Right atrium auricular region (tissue), 2 donors: ENCODE data around the gene RSPO1. TPM values are rescaled to one million over a fixed set of nuclear protein-coding genes. Genes with fewer than 3 reads are reported as not detected.

Experiments
- DNase-seq: peaks from one replicate; pipeline ENCODE4 v3.0.0-alpha.2; 2019; ENCODE audit warnings: low spot score
- H3K27ac ChIP-seq, 2 donors: fragments of 200-600 bp; sonication (generic); 1 replicate in 1 of 2; 2 replicates in 1 of 2; pipeline ENCODE4 v1.5.1; 2016 to 2019
- H3K27me3 ChIP-seq, 2 donors: fragments of 200-600 bp; sonication (generic); one replicate each; pipeline versions ENCODE4 v1.5.1 to v1.6.0; 2017 to 2019
- H3K36me3 ChIP-seq: fragments of 200-600 bp; sonication (generic); one replicate; pipeline ENCODE4 v1.5.1; 2016
- H3K4me1 ChIP-seq, 2 donors: fragments of 200-600 bp; sonication (generic); one replicate each; pipeline versions ENCODE4 v1.5.1 to v1.6.0; 2017 to 2019
- H3K4me3 ChIP-seq, 2 donors: fragments of 200-600 bp; sonication (generic); 1 replicate in 1 of 2; 2 replicates in 1 of 2; pipeline ENCODE4 v1.5.1; 2017 to 2019; ENCODE audit warnings: mild to moderate bottlenecking in 1 of 2, moderate library complexity in 1 of 2
- H3K9me3 ChIP-seq, 2 donors: fragments of 200-600 bp; sonication (generic); one replicate each; pipeline ENCODE4 v1.5.1; 2019
- CTCF ChIP-seq, 2 donors: fragments of 200-600 bp; sonication (generic); IDR thresholded peaks; one replicate each; pipeline ENCODE4 v1.5.1; 2019; ENCODE audit warnings: antibody characterized with exemption in 2 of 2
- total RNA-seq, 2 donors: library from RNA; depleted of rRNA; stranded (reverse); fragments of >200 nt; gene quantifications; one replicate each; pipeline ENCODE4 v1.1.0, GENCODE V29; 2016

Gene RSPO1
- total RNA-seq, 2 donors from 2014 or later = 6.3 to 9.1 TPM

GRCh38 chr1:37602750-37603694 lies 31.7 kb downstream of the RSPO1 start:
- Histone ChIP-seq H3K27ac (no peak overlapping the region), H3K9me3 (no peaks in the 10 kb centered on the region), H3K4me1 (no peaks in the 10 kb centered on the region), H3K27me3 (no peaks in the 10 kb centered on the region), H3K4me3 (no peak overlapping the region), H3K36me3 (no peaks in the 10 kb centered on the region)
- DNase-seq = no peak
- TF ChIP-seq CTCF (IDR thresholded peaks at IDR 0.05) = peak in 1 of 2 donors; percentile 61

GRCh38 chr1:37601441-37601840 lies 33.3 kb downstream of the RSPO1 start:
- no peak for TF ChIP-seq CTCF (IDR thresholded peaks at IDR 0.05)

GRCh38 chr1:37599940-37600339 lies 34.8 kb downstream of the RSPO1 start:
- no peak for DNase-seq
- Histone ChIP-seq H3K27me3 (no peaks in the 10 kb centered on the region), H3K27ac (no peak overlapping the region), H3K9me3 (no peaks in the 10 kb centered on the region), H3K36me3 (no peaks in the 10 kb centered on the region), H3K4me1 (peaks cover 0 to 7% of the 10 kb centered on the region in 2 donors), H3K4me3 (no peak overlapping the region)
- TF ChIP-seq CTCF (IDR thresholded peaks at IDR 0.05) = no peak

More at GRCh38 chr1:37601441-37601840, 33.3 kb downstream of the RSPO1 start:
- no peaks in the 10 kb centered on the region for H3K4me1 ChIP-seq
- no peaks in the 10 kb centered on the region for H3K9me3 ChIP-seq
- H3K4me3 ChIP-seq = no peak overlapping the region
- H3K36me3 ChIP-seq = no peaks in the 10 kb centered on the region
- H3K27me3 ChIP-seq = no peaks in the 10 kb centered on the region
- no peak overlapping the region for H3K27ac ChIP-seq
- DNase-seq = no peak

GRCh38 chr1:37596182-37596667 lies 38.5 kb downstream of the RSPO1 start:
- peak overlapping the region; percentile 69 to 76 for H3K27ac ChIP-seq
- no peaks in the 10 kb centered on the region for H3K9me3 ChIP-seq
- peaks cover 0 to 22% of the 10 kb centered on the region in 2 donors for H3K4me1 ChIP-seq
- no peak for DNase-seq
- H3K36me3 ChIP-seq = peaks cover 15% of the 10 kb centered on the region
- no peaks in the 10 kb centered on the region for H3K27me3 ChIP-seq
- no peak for TF ChIP-seq CTCF (IDR thresholded peaks at IDR 0.05)
- H3K4me3 ChIP-seq = peak overlapping the region; percentile 55 to 69

GRCh38 chr1:37595440-37596181 lies 39.1 kb downstream of the RSPO1 start, which contains the start of gene GNL2:
Gene GNL2, minus strand, starts transcription at chr1:37595937. Its CDS starts 115 bp downstream, at chr1:37595822.
- peak; percentile 98 for DNase-seq
- peaks cover 20% of the 10 kb centered on the region for H3K36me3 ChIP-seq
- peaks cover 0 to 22% of the 10 kb centered on the region in 2 donors for H3K4me1 ChIP-seq
- TF ChIP-seq CTCF (IDR thresholded peaks at IDR 0.05) = no peak
- H3K27me3 ChIP-seq = no peaks in the 10 kb centered on the region
- no peaks in the 10 kb centered on the region for H3K9me3 ChIP-seq
- peak within 1 kb of the TSS; percentile 69 to 76 for H3K27ac ChIP-seq
- H3K4me3 ChIP-seq = peak within 1 kb of the TSS; percentile 55 to 69
